Kidney (tissue), 14 donors: ENCODE measurements around the gene TNKS1BP1. TPM values are rescaled to one million over a fixed set of nuclear protein-coding genes. Genes with fewer than 3 reads are reported as not detected.
A peak's percentile ranks its signal among the peaks of the same experiment; 100 is the strongest.

Experiments used
- DNase-seq, 5 donors: peaks; one replicate each; pipeline ENCODE4 v3.0.0-alpha.2; 2013 to 2020
- FAIRE-seq: peaks from 2 replicates; lab custom pipeline; 2012; peaks lifted over from hg19 to GRCh38; lab: Jason Lieb, UNC
- H3K27ac ChIP-seq, 2 donors: one replicate each; pipeline ENCODE4 v1.7.0; 2013; ENCODE audit warnings: low read depth in 2 of 2, low read length in 2 of 2, inconsistent platforms in 1 of 2
- H3K27me3 ChIP-seq: one replicate; pipeline ENCODE4 v1.7.1; 2013; ENCODE audit warnings: low read length, inconsistent platforms; ENCODE audit not compliant: control insufficient read depth, insufficient read depth
- H3K36me3 ChIP-seq, 3 donors: one replicate each; pipeline versions ENCODE4 v1.7.0 to v1.7.1; 2013; ENCODE audit warnings: low read length in 3 of 3, control low read depth in 1 of 3, inconsistent platforms in 1 of 3; ENCODE audit not compliant: insufficient read depth in 3 of 3, control insufficient read depth in 2 of 3
- H3K4me1 ChIP-seq, 3 donors: one replicate each; pipeline versions ENCODE4 v1.7.0 to v1.7.1; 2013; ENCODE audit warnings: low read length in 3 of 3, inconsistent platforms in 1 of 3, low read depth in 1 of 3; ENCODE audit not compliant: control insufficient read depth in 2 of 3, insufficient read depth in 2 of 3
- H3K4me3 ChIP-seq, 3 donors: one replicate each; pipeline versions ENCODE4 v1.7.0 to v1.8.1; 2013; ENCODE audit warnings: low read length in 3 of 3, control low read depth in 1 of 3, inconsistent platforms in 1 of 3
- H3K9ac ChIP-seq, 3 donors: one replicate each; pipeline versions ENCODE4 v1.7.0 to v1.7.1; 2013; ENCODE audit warnings: low read length in 3 of 3, control low read depth in 1 of 3, inconsistent platforms in 1 of 3
- H3K9me3 ChIP-seq, 3 donors: one replicate each; pipeline versions ENCODE4 v1.7.0 to v1.7.1; 2013; ENCODE audit warnings: low read length in 3 of 3, control low read depth in 1 of 3, inconsistent platforms in 1 of 3; ENCODE audit not compliant: control insufficient read depth in 2 of 3, insufficient read depth in 1 of 3
- CTCF ChIP-seq: IDR thresholded peaks from 3 replicates; pipeline ENCODE4 v1.5.1; 2012; ENCODE audit warnings: mild to moderate bottlenecking, moderate library complexity, borderline replicate concordance; ENCODE audit not compliant: insufficient read depth; ENCODE audit errors: extremely low read depth
- intact Hi-C: fragments of 100-400 bp; cut with DNase I; formaldehyde crosslinking; loops from one replicate; pipeline ENCODE4 v1.11.1; 2022
- polyA plus RNA-seq: library from polyadenylated mRNA; stranded (reverse); fragments of 350-450 nt; fragmentation: Illumina TruSeq; extraction: RNeasy Lipid Tissue Mini Kit (QIAGEN cat#74804); gene quantifications from one replicate; pipeline ENCODE4 v1.2.3, GENCODE V29; 2014; ENCODE audit warnings: low read depth, low replicate concordance; ENCODE audit not compliant: insufficient read depth
- total RNA-seq: library from RNA; stranded (reverse); fragmentation: NEBNext Ultra II Directional; extraction: Animal tissue kit (Norgen Biotek cat#: 25700); gene quantifications from one replicate; pipeline ENCODE4 v1.2.1, GENCODE V29; 2021
- donor health status: control.
- donor health status: control.
- donor health status: control.
- donor health status: control.
- donor health status: control.
- donor health status: DM: yes; HTN: yes; CAD: no.
- donor health status: Normal renal cell carcinoma (clear cell type).

TNKS1BP1 gene
- total and polyA plus RNA-seq, 2 donors from 2014 or later: 53.3 to 206 TPM

- peaks cover 0 to 2% (median 0%) of the 10 kb centered on the region in 3 donors for H3K9me3 ChIP-seq
- no peak for FAIRE-seq
- H3K4me3 ChIP-seq: no peak overlapping the region
- peaks cover 2 to 8% (median 7%) of the 10 kb centered on the region in 3 donors for H3K4me1 ChIP-seq
- H3K27me3 ChIP-seq: no peaks in the 10 kb centered on the region
- H3K9ac ChIP-seq: no peak overlapping the region
- H3K27ac ChIP-seq: no peak overlapping the region
- no peaks in the 10 kb centered on the region for H3K36me3 ChIP-seq
- TF ChIP-seq CTCF: no peak
- intact Hi-C loops: no loop called here
- DNase-seq: no peak
Measured at GRCh38 chr11:57276169-57276970, 48.4 kb downstream of the TNKS1BP1 start.

GRCh38 chr11:57275582-57275981, 49.2 kb downstream of the TNKS1BP1 start:
- FAIRE-seq: no peak
- intact Hi-C loops: no loop called here
- H3K9me3 ChIP-seq: peaks cover 0 to 2% (median 0%) of the 10 kb centered on the region in 3 donors
- no peak overlapping the region for H3K9ac ChIP-seq
- H3K36me3 ChIP-seq: no peaks in the 10 kb centered on the region
- DNase-seq: peak in 1 of 5 donors; percentile 21
- H3K4me1 ChIP-seq: peaks cover 2 to 8% (median 7%) of the 10 kb centered on the region in 3 donors
- no peak for TF ChIP-seq CTCF
- no peaks in the 10 kb centered on the region for H3K27me3 ChIP-seq
- no peak overlapping the region for H3K4me3 ChIP-seq
- peak overlapping the region in 1 of 2 donors; percentile 17 for H3K27ac ChIP-seq

GRCh38 chr11:57274904-57275498, 49.8 kb downstream of the TNKS1BP1 start:
- peak overlapping the region in 1 of 2 donors; percentile 17 for H3K27ac ChIP-seq

More at GRCh38 chr11:57274904-57275498, 49.8 kb downstream of the TNKS1BP1 start:
- DNase-seq (no peak), FAIRE-seq (no peak)
- no peak overlapping the region for H3K9ac ChIP-seq
- TF ChIP-seq CTCF: no peak
- H3K4me1 ChIP-seq: peaks cover 2 to 8% (median 7%) of the 10 kb centered on the region in 3 donors
- H3K9me3 ChIP-seq: peaks cover 0 to 2% (median 0%) of the 10 kb centered on the region in 3 donors
- H3K36me3 ChIP-seq: no peaks in the 10 kb centered on the region
- H3K27me3 ChIP-seq: no peaks in the 10 kb centered on the region
- intact Hi-C loops: no loop called here
- H3K4me3 ChIP-seq: no peak overlapping the region
